ENCODE data around the gene DSPP. TPM values are rescaled to one million over a fixed set of nuclear protein-coding genes. Genes with fewer than 3 reads are reported as not detected.

Gene DSPP
- total and polyA plus RNA-seq, 2 experiments from 2014 or later: not detected

DNA sequence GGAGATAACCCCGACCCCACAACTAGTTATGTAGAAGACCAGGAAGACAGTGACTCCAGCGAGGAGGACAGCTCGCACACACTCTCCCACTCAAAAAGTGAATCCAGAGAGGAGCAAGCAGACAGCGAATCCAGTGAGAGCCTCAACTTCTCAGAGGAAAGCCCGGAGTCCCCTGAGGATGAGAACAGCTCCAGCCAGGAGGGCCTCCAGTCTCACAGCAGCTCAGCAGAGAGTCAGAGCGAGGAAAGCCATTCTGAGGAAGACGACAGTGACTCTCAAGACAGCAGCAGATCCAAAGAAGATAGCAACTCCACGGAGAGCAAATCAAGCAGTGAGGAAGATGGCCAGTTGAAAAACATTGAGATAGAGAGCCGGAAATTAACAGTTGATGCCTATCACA is 54.5 kb downstream of the DSPP start:
- no peak overlapping the region for H3K4me3 ChIP-seq
- H3K9me2 ChIP-seq (ENCODE audit: insufficient read depth): no peaks in the 10 kb centered on the region
- no peak for TF ChIP-seq EZH2 (IDR thresholded peaks at IDR 0.05; ENCODE audit: insufficient read depth, poor library complexity, severe bottlenecking)
- TF ChIP-seq EZH2phosphoT487 (IDR thresholded peaks at IDR 0.05; ENCODE audit: insufficient read depth, low read depth): no peak
- no peak overlapping the region for H3K4me2 ChIP-seq (ENCODE audit: unreplicated experiment)
- H3K9ac ChIP-seq: no peak overlapping the region
- 0 out of 2 replicates have a peak, but pooled peaks cover 2% of the 10 kb centered on the region for H3K4me1 ChIP-seq (ENCODE audit: insufficient read depth)
- no peaks in the 10 kb centered on the region for H3K9me3 ChIP-seq (ENCODE audit: low read depth)
- H3K27ac ChIP-seq: no peak overlapping the region
- H4K20me1 ChIP-seq (ENCODE audit: insufficient read depth): no peaks in the 10 kb centered on the region
- WGBS, 2 experiments (ENCODE audit: low coverage in 1 of 2, low lambda C conversion rate in 2 of 2, missing lambda C conversion rate in 2 of 2): 69 to 73% methylated on average over 9 of the region's 9 CpGs
- no peaks in the 10 kb centered on the region for H3F3A ChIP-seq (ENCODE audit: insufficient read depth)
- no peak overlapping the region for H2AFZ ChIP-seq
- no peak for DNase-seq
- no peaks in the 10 kb centered on the region for H3K36me3 ChIP-seq (ENCODE audit: low read depth)
- H3K27me3 ChIP-seq (replicated peaks; ENCODE audit: insufficient read depth): 0 out of 2 replicates have a peak, but pooled peaks cover 11% of the 10 kb centered on the region
- no peaks in the 10 kb centered on the region for H3K79me2 ChIP-seq (ENCODE audit: insufficient read depth)
- in situ Hi-C loops (cut with MboI): no loop called here

Other genes starting within 250 kb of the DSPP start
- 37.0 and 44.6 TPM in 2 replicates for gene HSD17B11, start 217.3 kb upstream of the DSPP start, total RNA-seq (2014; rRNA removed; shearing (Covaris generic))
- gene HSD17B11, start 217.3 kb upstream of the DSPP start, polyA plus RNA-seq (2016; fragmentation: Nextera tagmentation; extraction: Ambion mirVana): 30.4 and 31.1 TPM in 2 replicates
- 9.4 and 11.2 TPM in 2 replicates for gene NUDT9, start 186.0 kb upstream of the DSPP start, total RNA-seq (2014; rRNA removed; shearing (Covaris generic))
- 34.8 and 36.4 TPM in 2 replicates for gene NUDT9, start 186.0 kb upstream of the DSPP start, polyA plus RNA-seq (2016; fragmentation: Nextera tagmentation; extraction: Ambion mirVana)
- not detected in 2 replicates for gene SPARCL1, start 79.2 kb upstream of the DSPP start, total RNA-seq (2014; rRNA removed; shearing (Covaris generic))
- gene SPARCL1, start 79.2 kb upstream of the DSPP start, polyA plus RNA-seq (2016; fragmentation: Nextera tagmentation; extraction: Ambion mirVana): not detected in 2 replicates
- not detected in 2 replicates for gene DMP1, start 41.8 kb downstream of the DSPP start, total RNA-seq (2014; rRNA removed; shearing (Covaris generic))
- not detected in 2 replicates for gene DMP1, start 41.8 kb downstream of the DSPP start, polyA plus RNA-seq (2016; fragmentation: Nextera tagmentation; extraction: Ambion mirVana)
- not detected in 2 replicates for gene IBSP, start 191.0 kb downstream of the DSPP start, total RNA-seq (2014; rRNA removed; shearing (Covaris generic))
- not detected in 2 replicates for gene IBSP, start 191.0 kb downstream of the DSPP start, polyA plus RNA-seq (2016; fragmentation: Nextera tagmentation; extraction: Ambion mirVana)
- not detected in 2 replicates for gene MEPE, start 224.4 kb downstream of the DSPP start, total RNA-seq (2014; rRNA removed; shearing (Covaris generic))
- gene MEPE, start 224.4 kb downstream of the DSPP start, polyA plus RNA-seq (2016; fragmentation: Nextera tagmentation; extraction: Ambion mirVana): not detected in 2 replicates